ENCODE results near the gene SDHA. TPM values are rescaled to one million over a fixed set of nuclear protein-coding genes. Genes with fewer than 3 reads are reported as not detected.
"Not testable (repeated sequence)": the region's sequence is repeated elsewhere in the genome, so short reads cannot be mapped to it uniquely, and the experiment has no call there.

SDHA gene
- polyA plus RNA-seq, 3 donors: 55.0 to 98.0 (median 91.5) TPM

- H3K27me3 ChIP-seq (ENCODE audit: control insufficient read depth in 2 of 2, insufficient read depth in 2 of 2, low read length in 2 of 2): no peaks in the 10 kb centered on the region
- 7% methylated on average over 2 of the region's 4 CpGs for WGBS (ENCODE audit: insufficient coverage)
- Mint-ChIP-seq H3K27me3 (ENCODE audit: low read depth in 3 of 3) (no peaks in the 10 kb centered on the region), H3K27ac (peak overlapping the region in 4 of 7 donors; percentile 20 to 90 (median 84)), H3K4me3 (peak overlapping the region; percentile 96 to 98), H3K9me3 (peaks cover 0 to 2% (median 0%) of the 10 kb centered on the region in 7 donors), H3K36me3 (peaks cover 18 to 31% of the 10 kb centered on the region in 2 donors), H3K4me1 (peaks cover 52% of the 10 kb centered on the region)
- H3K9ac ChIP-seq (ENCODE audit: insufficient read depth, low read length, poor library complexity, severe bottlenecking): peak overlapping the region; percentile 92
- intact Hi-C loops (cut with micrococcal nuclease): loop anchor here (2.0 to 5.0 kb wide), 2 partner anchors 47 to 51 kb away; partner anchors contain the start of gene PDCD6 (in 1 of the 2)
- H4K20me1 ChIP-seq (ENCODE audit: insufficient read depth, low read length): peaks cover 58% of the 10 kb centered on the region
- peaks cover 13 to 20% of the 10 kb centered on the region in 2 donors for H3K36me3 ChIP-seq (replicated peaks in 1 of 2; ENCODE audit: control insufficient read depth in 1 of 2, insufficient read depth in 2 of 2, low read length in 2 of 2)
- peak overlapping the region; percentile 83 for H3K4me2 ChIP-seq (replicated peaks; ENCODE audit: extremely low read depth, low read length, poor library complexity, severe bottlenecking)
- peak overlapping the region in 1 of 2 donors; percentile 38 for H3K27ac ChIP-seq (ENCODE audit: low read depth in 1 of 2, low read length in 2 of 2)
- peak overlapping the region; percentile 84 to 97 (median 95) for H3K4me3 ChIP-seq (replicated peaks in 1 of 3; ENCODE audit: low read depth in 2 of 3, low read length in 3 of 3)
- H2AFZ ChIP-seq (ENCODE audit: insufficient read depth, low read depth, low read length, poor library complexity, severe bottlenecking): peak overlapping the region; percentile 38
- peaks cover 59% of the 10 kb centered on the region for H3K79me2 ChIP-seq (ENCODE audit: insufficient read depth, low read length)
- no peak for TF ChIP-seq CTCF (IDR thresholded peaks at IDR 0.05)
- no peaks in the 10 kb centered on the region for H3K9me3 ChIP-seq (replicated peaks in 1 of 2; ENCODE audit: control insufficient read depth in 1 of 2, insufficient read depth in 1 of 2, low read length in 2 of 2)
- H3K4me1 ChIP-seq (ENCODE audit: control insufficient read depth in 1 of 2, insufficient read depth in 2 of 2, low read length in 2 of 2): peaks cover 25 to 27% of the 10 kb centered on the region in 2 donors
- no peak for DNase-seq
Observed at GRCh38 chr5:219991-220390, 1.9 kb downstream of the SDHA start.

DNA sequence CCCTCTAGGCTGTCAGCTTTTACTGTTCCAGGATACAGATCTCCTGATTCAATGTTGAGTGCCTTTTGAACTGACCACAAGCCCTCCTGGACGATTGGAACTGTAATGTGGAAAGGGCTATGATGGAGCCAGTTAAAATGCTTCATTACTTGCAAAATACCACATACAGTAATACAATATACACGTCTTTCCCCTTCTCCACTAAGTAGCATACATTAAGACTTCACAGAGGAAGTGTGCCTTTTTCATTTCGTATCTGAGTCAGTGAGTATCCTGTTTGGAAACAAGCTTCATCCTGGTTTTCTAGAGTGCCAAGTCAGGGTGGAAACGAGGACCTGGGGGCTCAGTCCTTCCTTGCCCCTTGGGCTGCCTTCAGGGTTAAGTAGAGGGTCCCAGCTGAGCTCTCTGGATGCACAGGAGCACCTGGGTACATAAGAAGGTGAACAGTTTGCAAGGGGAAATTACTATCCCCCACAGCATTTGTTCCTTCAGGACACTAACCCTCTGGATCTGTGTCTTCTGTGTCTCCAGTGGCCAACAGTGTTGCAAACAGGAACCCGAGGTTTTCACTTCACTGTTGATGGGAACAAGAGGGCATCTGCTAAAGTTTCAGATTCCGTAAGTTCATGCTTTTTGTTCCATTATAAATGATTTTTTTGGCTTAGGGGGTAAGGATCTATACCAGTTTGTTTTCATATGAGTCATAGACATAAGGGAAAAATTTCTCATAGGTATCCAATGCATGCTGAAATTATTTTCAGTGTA, 5.0 kb downstream of the SDHA start:
- Mint-ChIP-seq H3K36me3 (peaks cover 40 to 48% of the 10 kb centered on the region in 2 donors), H3K4me1 (peaks cover 42% of the 10 kb centered on the region), H3K27ac (peak overlapping the region in 1 of 7 donors; percentile 43)
- Histone ChIP-seq H3K4me1 (ENCODE audit: control insufficient read depth in 1 of 2, insufficient read depth in 2 of 2, low read length in 2 of 2) (peaks cover 19 to 27% of the 10 kb centered on the region in 2 donors), H3K36me3 (replicated peaks in 1 of 2; ENCODE audit: control insufficient read depth in 1 of 2, insufficient read depth in 2 of 2, low read length in 2 of 2) (peaks cover 39 to 51% of the 10 kb centered on the region in 2 donors), H4K20me1 (ENCODE audit: insufficient read depth, low read length) (peaks cover 58% of the 10 kb centered on the region), H3K27ac (ENCODE audit: low read depth in 1 of 2, low read length in 2 of 2) (peak overlapping the region in 1 of 2 donors; percentile 53), H3K79me2 (ENCODE audit: insufficient read depth, low read length) (peaks cover 54% of the 10 kb centered on the region)
- intact Hi-C loops (cut with micrococcal nuclease): loop anchor here in 1 of 2 donors (5.0 kb wide), 1 partner anchor 44 kb away; no protein-coding TSS in a partner anchor
- H3K9me3 Mint-ChIP-seq; H3K9me3 ChIP-seq (replicated peaks in 1 of 2; ENCODE audit: control insufficient read depth in 1 of 2, insufficient read depth in 1 of 2, low read length in 2 of 2); H3K4me3 ChIP-seq (replicated peaks in 1 of 3; ENCODE audit: low read depth in 2 of 3, low read length in 3 of 3); H3K4me2 ChIP-seq (replicated peaks; ENCODE audit: extremely low read depth, low read length, poor library complexity, severe bottlenecking); H3K27me3 ChIP-seq (ENCODE audit: control insufficient read depth in 2 of 2, insufficient read depth in 2 of 2, low read length in 2 of 2); DNase-seq; H3K9ac ChIP-seq (ENCODE audit: insufficient read depth, low read length, poor library complexity, severe bottlenecking); H3K27me3 Mint-ChIP-seq (ENCODE audit: low read depth in 3 of 3); H3K4me3 Mint-ChIP-seq; H2AFZ ChIP-seq (ENCODE audit: insufficient read depth, low read depth, low read length, poor library complexity, severe bottlenecking): not testable (repeated sequence)
- 0% methylated on average over 1 of the region's 6 CpGs for WGBS (ENCODE audit: insufficient coverage)

All from CD14-positive monocyte (primary cell).